CD4-positive, alpha-beta T cell treated with Interleukin-10 for 1 hour (primary cell): ENCODE results near the gene L3MBTL2.

ENCODE experiments used
- DNase-seq: peaks from one replicate; pipeline ENCODE4 v3.0.0-alpha.2; 2020

Gene L3MBTL2

GRCh38 chr22:41215926-41216325 lies 10.8 kb downstream of the L3MBTL2 start:
- DNase-seq, result no peak

DNA sequence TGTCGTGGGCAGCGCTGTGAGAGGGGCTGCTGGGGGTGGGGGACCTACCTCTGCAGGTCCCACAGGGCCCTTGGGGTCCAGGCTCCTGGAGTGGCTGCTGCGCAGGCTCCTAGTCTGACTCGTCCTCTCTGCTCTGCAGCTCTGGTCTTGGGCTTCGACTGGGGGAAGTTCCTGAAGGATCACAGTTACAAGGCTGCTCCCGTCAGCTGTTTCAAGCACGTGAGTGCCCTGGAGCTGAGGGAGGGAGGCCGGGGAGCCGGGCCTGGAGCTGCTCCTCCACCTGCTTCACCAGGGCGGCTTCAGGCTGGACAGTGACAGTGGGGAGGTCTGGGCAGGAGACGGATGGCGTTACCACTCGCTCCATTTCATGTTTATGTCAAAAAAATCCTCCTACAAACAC lies 11.9 kb downstream of the L3MBTL2 start:
- DNase-seq, result no peak

GRCh38 chr22:41217553-41218157 lies 12.5 kb downstream of the L3MBTL2 start:
- peak; percentile 40 for DNase-seq

- DNase-seq, result no peak
Observed at GRCh38 chr22:41222846-41223507, 17.9 kb downstream of the L3MBTL2 start.

GRCh38 chr22:41223535-41223934 lies 18.4 kb downstream of the L3MBTL2 start:
- DNase-seq, result no peak

DNA sequence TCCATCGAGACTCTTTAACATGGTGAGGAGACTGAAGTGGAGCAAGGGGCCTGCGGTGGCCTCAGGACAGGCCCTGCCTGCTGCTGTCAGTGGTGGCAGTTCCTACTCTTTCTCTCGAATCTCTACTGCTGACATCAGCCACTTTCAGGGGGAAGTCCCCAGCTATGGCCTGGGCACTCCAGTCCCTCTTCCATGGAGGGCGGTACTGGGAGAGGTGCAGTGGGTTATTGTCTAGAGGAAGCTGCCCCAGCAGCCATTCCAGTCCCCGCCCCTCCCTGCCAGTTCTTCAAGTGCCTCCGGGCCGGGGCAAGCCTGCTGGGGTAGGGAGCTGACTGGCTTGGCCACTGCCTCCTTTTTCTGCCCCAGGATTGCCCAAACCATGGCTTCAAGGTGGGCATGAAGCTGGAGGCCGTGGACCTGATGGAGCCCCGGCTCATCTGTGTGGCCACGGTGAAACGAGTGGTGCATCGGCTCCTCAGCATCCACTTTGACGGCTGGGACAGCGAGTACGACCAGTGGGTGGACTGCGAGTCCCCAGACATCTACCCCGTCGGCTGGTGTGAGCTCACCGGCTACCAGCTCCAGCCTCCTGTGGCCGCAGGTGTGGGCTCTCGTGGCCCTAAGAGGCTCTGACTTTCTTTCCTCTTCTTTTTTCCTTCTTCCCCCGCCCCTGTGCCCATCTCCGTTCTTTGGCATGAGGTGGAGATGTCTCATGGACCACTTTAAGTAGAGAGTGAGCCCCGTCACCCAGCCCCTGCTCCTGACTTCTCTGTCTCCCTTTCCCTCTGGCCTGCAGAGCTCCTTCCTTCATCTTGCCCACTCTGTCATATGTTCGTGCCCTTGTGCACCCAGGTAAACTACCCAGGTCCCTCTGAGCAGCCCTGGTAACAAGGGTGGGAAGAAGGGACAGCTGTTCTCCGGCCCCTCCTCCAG lies 21.9 kb downstream of the L3MBTL2 start:
- DNase-seq, result no peak

- DNase-seq, result no peak
Observed at GRCh38 chr22:41229215-41229614, 24.1 kb downstream of the L3MBTL2 start.

- no peak for DNase-seq
Observed at GRCh38 chr22:41229730-41230400, 24.8 kb downstream of the L3MBTL2 start.

DNA sequence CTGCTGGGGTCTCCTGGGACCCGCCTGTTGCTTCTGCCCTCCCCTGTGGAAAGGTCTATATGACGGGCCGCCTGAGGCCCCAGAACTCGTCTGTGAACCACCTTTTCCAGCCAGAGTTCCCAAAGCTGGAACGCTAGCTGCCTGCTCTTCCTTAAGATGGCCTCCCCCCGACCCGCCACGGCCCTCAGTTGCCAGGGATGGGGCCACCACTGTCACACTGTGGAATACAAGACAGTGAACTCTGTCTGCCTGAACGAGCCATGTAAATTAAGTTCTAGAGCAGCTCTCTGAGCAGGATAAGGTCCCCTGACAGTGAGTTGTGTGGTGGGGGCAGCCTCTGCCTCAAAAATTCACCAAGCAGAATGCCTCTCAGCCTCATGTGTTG lies 25.3 kb downstream of the L3MBTL2 start:
- DNase-seq, result no peak

DNA sequence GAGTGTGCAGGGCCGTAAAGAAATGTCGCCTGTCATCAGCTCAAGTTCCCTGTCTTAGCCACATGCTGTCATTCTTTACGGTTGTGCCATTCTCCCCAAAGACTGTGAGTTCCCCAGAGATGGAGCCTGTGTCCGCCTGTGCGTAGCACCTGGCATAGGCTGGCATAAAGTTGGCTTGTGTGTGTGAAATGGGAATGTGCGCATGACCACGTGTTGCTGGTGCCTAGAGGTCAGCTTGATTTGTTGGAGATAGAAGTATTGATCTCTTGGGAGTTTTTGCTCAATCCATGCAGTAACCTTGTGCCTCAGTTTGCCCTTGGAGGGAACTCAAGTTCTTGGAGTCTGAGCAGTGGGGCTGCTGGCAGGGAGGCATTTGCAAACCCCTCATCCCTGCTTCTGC lies 26.3 kb downstream of the L3MBTL2 start:
- no peak for DNase-seq

DNA sequence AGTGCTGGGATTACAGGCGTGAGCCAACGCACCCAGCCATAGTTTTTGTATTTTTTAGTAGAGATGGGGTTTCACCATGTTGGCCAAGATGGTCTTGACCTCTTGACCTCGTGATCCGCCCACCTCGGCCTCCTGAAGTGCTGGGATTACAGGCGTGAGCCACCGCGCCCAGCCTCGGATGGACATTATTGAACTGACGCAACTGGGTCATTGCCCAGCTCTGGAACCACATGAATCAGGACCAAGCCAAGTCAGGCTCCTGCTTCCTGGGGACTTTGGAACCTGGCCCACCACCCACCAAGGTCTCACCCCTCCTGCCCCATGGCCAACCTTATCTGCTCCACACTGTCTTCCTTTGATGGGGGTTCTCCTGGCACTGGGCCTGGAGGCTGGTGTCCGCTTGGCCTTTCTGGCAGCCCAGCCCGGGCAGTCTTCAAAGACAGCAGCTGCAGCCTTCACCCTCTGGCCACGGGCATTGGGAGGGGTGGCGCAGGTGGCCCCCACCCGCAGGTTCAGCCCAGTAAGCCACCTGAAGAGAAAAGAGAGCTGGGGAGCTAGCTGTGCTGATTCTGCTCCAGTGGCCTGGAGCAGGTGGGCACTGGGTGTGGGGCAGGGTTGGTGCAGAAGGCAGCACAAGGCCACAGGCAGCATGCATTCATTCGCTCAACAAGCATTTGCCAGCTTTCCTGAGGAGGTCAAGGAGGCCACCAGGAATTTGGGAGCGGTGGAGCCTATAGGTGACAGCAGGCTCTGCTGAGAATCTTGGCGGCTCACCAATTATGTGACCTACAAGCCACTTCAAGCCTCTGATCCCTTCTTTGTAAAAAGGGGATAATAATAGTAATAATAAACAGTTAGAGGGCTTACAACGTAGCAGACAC lies 29.9 kb downstream of the L3MBTL2 start:
- DNase-seq, result no peak

- no peak for DNase-seq
Observed at GRCh38 chr22:41237036-41237706, 32.1 kb downstream of the L3MBTL2 start.

DNA sequence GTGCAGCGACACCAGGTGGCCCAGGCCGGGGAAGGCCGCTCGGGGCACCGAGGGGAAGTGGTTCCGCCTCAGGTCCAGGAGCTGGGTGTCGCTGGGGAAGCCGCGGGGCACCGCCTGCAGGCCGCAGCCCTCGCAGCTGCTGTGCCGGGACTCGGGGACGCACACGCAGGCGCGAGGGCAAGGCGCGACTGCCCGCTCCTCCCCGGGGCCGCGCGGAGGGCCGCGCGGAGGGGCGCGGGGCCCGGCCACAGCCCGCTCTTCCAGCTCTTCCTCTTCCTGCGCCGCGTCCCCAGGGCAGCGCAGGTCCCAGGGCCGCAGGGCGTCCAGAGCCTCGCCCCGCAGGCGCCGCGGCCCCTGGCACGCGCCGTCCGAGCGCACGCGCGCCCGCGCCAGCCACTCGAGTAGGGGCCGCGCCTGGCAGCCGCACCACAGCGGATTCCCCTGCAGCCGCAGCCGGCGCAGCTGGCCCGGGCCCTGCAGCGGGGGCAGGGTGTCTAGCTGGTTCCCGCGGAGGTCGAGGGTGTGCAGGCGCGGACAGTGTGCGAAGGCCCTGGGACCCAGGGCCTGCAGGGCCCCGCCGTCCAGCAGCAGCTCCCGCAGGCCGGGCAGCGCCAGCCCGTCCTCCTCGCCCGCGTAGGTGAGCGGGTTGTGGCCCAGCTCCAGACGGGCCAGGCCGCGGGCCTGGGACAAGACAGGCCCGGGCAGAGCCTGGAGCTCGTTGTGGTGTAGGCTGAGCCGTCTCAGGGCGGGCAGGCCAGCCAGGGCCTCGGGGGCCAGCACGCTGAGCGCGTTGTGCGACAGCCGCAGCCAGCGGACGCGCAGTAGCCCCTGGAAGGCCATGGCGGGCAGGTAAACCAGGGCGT lies 32.8 kb downstream of the L3MBTL2 start:
- peak; percentile 85 for DNase-seq

DNA sequence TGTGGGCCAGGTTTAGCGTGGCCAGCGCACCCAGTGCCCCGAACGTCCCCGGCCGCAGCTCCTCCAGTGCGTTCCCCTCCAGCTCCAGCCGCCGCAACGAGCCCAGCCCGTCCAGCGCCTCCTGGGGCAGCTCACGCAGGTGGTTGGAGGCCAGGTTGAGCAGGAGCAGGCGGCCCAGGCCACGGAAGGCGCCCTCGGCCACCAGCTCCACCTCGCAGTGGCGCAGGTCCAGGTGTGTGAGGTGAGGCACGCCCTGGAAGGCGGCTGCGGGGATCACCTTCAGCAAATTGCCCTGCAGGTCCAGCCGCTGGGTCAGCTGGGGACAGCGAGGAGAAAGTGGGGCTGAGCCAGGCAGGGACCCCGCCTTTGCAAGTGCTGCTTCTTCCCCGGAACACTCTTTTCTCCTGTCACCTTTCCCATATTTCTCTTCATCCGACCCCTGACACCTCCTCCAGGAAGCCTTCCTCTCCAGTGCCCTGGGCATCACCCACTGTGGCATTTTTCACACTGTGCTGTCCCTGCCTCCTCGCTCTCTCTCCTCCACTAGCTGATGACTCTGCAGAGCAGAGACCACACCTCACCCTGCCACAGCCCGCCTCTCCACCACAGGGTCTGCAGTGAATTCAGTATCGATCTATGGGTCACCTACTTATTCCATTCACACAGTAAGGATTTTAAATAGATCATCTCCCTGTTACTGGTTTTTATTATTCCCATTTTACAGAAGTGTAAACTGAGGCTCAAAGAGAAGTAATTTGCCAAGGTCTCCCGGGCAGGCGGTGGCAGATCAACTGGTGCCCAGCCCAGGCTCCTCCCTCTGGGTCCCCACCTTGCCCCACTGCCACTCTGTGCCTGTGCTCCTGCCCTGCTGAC lies 33.7 kb downstream of the L3MBTL2 start:
- DNase-seq, result no peak

DNA sequence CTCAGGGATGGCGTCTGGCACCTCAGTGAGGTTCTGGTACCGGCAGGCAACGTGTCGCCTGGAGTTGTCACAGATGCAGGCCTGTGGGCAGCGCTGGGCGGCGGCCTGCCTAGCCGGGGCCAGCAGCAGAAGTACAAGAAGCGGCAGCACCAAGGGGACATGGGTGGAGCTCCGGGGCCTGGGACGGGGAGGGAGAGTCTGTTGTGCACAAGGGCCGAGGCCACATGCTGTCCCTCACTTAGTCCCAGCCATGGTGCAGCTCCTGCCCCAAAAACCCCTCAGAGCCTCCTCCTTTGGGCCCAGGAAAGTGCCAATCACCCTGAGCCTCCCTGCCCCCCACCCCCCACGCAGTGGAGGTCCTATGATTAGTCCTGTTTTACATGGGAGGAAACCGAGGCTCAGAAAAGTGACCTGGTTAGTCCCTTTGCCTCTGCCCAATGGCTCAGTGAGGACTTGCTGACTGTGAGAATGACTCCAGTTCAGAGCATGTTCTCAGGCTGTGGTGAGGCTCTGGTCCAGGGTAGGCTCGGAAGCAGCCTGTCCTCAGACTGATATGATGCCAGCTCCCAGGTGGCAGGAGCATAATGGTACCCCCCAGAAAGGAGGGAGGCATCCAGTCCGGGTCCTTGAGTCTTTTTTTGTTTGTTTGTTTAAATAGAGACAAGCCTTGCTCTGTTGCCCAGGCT lies 34.5 kb downstream of the L3MBTL2 start:
- DNase-seq, result no peak

DNA sequence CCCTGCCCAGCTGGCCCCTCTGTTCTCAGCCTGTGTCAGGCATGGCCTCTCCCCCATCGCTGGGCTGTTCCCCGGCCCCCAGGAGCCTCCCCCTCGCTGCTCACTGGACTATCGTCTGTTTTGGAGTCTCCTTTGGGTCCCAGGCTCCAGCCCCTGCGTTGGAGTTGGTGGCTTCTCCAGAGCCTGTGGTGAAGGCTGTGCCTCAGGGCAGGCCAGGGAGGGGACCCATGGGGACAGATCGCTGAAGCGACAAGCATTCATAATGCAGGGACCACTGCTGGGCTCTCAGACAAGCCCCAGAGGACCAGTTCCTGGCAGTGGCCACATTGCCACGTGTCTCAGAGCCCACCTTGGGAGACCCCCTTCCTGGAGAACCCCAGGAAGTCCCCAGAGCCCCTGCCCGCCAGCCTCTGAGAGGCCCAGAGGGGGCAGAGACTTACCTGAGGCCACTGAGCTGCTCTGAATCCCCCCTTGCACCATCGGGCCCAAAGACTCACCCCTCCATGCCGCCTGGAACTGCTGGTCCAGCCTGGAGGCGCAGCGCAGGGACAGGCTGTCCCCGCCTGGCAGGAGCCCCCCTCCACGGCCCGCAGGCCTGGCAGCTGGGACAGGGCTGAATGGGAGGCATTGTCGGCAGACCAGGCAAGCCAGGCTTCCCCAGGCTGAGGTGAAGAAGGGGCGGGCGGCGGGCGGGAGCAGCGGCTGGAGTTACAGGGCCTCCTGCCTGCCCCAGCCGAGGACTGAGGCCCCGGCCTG lies 35.4 kb downstream of the L3MBTL2 start, which contains the start of gene CHADL:
CHADL (minus strand) TSS at position 555 of the 756 bp plus-strand sequence; CDS start at position 505, 50 bp downstream.
- no peak for DNase-seq

DNA sequence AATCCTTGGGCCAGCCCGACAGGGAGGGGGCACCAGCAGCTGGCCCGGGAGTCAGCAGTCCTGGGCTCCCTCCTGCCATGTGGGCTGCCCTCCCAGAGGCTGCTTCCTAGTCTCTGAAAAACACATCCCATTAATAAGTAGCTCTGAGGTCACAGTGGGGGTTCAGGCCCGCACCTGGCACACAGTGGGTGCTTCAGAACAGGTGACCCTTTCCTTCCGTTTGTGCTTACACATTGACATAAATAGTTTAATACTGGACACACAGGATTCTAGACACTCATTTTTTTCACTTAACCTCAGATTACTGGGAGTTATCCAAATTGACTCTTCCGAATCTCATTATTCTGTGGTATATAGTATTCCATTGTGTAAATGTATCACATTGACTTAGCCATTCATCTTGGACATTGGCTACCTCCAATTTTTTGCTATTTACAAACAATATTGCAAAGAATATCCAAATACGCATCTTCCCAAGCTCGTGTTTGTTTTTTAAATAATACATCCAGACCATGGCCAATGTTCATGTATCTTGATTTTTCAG lies 36.1 kb downstream of the L3MBTL2 start:
- DNase-seq, result no peak
